Psoas muscle (tissue), 8 donors: ENCODE data around the gene CSK. TPM values are rescaled to one million over a fixed set of nuclear protein-coding genes. Genes with fewer than 3 reads are reported as not detected.

Source experiments
- ATAC-seq, 4 donors: fragments of 200-7000 bp; cut with Tn5 transposase; one replicate each; pipeline ENCODE4 v1.9.1; 2020; ENCODE audit warnings: moderate library complexity in 3 of 4, mild to moderate bottlenecking in 2 of 4
- DNase-seq, 2 donors: peaks; one replicate each; pipeline ENCODE4 v3.0.0-alpha.2; 2020
- H3K27ac ChIP-seq: fragments of 200-600 bp; one replicate; pipeline ENCODE4 v1.8.0; 2022
- H3K27me3 ChIP-seq, 3 donors: fragments of 200-600 bp in 1 of 3; one replicate each; pipeline versions ENCODE4 v1.6.1 to v1.8.0; 2013 to 2022; ENCODE audit warnings: low read length in 2 of 3, mild to moderate bottlenecking in 2 of 3, moderate library complexity in 1 of 3; ENCODE audit not compliant: insufficient read depth in 3 of 3
- H3K36me3 ChIP-seq, 2 donors: fragments of 200-600 bp in 1 of 2; one replicate each; pipeline versions ENCODE4 v1.6.1 to v1.8.0; 2013 to 2022; ENCODE audit warnings: low read depth in 1 of 2, mild to moderate bottlenecking in 1 of 2, moderate library complexity in 1 of 2; ENCODE audit not compliant: insufficient read depth in 1 of 2
- H3K4me1 ChIP-seq: fragments of 200-600 bp; one replicate; pipeline ENCODE4 v1.8.0; 2022
- H3K4me3 ChIP-seq: fragments of 200-600 bp; one replicate; pipeline ENCODE4 v1.8.0; 2022; ENCODE audit warnings: mild to moderate bottlenecking
- H3K9me3 ChIP-seq: fragments of 200-600 bp; one replicate; pipeline ENCODE4 v1.8.0; 2022
- WGBS, 3 donors: extraction: QIAGEN DNeasy Blood & Tissue Kit; methylation state at CpG; one replicate each; pipeline versions ENCODE4 v1.1.6 to v1.1.7; 2013; 5-methylcytosine and 5-hydroxymethylcytosine counted together
- intact Hi-C, 2 donors: fragments of 100-400 bp; cut with DNase I; formaldehyde crosslinking; loops; one replicate each; pipeline versions ENCODE4 v1.11.0 to v1.14.2; 2022
- polyA plus RNA-seq, 3 donors: library from polyadenylated mRNA; stranded (reverse); fragments of 200-250 nt; gene quantifications; one replicate each; pipeline ENCODE4 v1.2.3, GENCODE V29; 2013
- total RNA-seq, 4 donors: library from RNA; stranded (reverse); fragmentation: NEBNext Ultra II Directional in 2 of 4; extraction: Animal tissue kit (Norgen Biotek cat#: 25700) in 2 of 4; gene quantifications; one replicate each; pipeline versions ENCODE4 v1.2.1 to v1.2.4, GENCODE V29; 2021 to 2023
- TF ChIP-seq, protein P1 (sequence below): fragments of 200-600 bp; IDR thresholded peaks from one replicate; pipeline ENCODE4 v1.8.0; 2022; ENCODE audit warnings: antibody characterized with exemption
- donor health status: healthy with polysubstance abuse.
- donor health status: DM: no; HTN: no; CAD: no; lungs with moderate emphysema.
- donor health status: Bipolar disorder and iron deficiency.
- donor health status: healthy.
- donor health status: DM: yes; HTN: yes; CAD: no.
- donor health status: DM: no; HTN: no; CAD: no.
- donor health status: DM: no; HTN: no; CAD: no.
- donor health status: DM: yes; HTN: yes; CAD: no.

CSK gene
- total and polyA plus RNA-seq, 7 donors, result 12.2 to 29.6 (median 16.3) TPM

DNA sequence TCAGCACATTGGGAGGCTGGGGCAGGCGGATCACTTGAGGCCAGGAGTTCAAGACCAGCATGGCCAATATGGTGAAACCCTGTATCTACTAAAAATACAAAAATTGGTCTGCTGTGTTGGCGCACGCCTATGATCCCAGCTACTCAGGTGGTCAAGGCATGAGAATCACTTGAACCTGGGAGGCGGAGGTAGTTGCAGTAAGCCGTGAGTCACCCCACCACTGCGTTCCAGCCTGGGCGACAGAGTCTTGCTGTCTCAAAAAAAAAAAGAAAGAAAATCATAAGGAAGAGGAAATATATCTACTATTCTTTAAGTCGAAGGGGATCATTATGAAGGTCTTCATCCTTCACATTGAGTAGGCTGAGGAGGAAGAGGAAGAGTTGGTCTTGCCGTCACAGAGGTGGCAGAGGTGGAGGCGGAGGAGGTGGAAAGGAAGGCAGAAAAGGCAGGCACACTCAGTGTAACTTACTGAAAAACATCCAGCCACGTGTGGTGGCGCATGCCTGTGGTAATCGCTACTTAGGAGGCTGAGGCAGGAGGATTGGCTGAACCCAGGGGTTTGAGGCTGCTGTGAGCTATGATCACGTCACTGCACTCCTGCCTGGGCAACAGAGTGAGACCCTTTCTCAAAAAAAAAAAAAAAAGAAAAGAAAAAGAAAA, 14.2 kb downstream of the CSK start:
- Histone ChIP-seq H3K4me1 (peaks cover 34% of the 10 kb centered on the region), H3K27me3 (no peaks in the 10 kb centered on the region), H3K27ac (no peak overlapping the region), H3K4me3 (no peak overlapping the region), H3K9me3 (no peaks in the 10 kb centered on the region), H3K36me3 (peaks cover 0 to 14% of the 10 kb centered on the region in 2 donors)
- 93 to 95% (median 94%) methylated on average over 14 of the region's 14 CpGs for WGBS, 3 donors
- TF ChIP-seq, protein P1, sequence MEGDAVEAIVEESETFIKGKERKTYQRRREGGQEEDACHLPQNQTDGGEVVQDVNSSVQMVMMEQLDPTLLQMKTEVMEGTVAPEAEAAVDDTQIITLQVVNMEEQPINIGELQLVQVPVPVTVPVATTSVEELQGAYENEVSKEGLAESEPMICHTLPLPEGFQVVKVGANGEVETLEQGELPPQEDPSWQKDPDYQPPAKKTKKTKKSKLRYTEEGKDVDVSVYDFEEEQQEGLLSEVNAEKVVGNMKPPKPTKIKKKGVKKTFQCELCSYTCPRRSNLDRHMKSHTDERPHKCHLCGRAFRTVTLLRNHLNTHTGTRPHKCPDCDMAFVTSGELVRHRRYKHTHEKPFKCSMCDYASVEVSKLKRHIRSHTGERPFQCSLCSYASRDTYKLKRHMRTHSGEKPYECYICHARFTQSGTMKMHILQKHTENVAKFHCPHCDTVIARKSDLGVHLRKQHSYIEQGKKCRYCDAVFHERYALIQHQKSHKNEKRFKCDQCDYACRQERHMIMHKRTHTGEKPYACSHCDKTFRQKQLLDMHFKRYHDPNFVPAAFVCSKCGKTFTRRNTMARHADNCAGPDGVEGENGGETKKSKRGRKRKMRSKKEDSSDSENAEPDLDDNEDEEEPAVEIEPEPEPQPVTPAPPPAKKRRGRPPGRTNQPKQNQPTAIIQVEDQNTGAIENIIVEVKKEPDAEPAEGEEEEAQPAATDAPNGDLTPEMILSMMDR, result no peak
- DNase-seq, result no peak
- intact Hi-C loops, result no loop called here
- ATAC-seq, result no peak

DNA sequence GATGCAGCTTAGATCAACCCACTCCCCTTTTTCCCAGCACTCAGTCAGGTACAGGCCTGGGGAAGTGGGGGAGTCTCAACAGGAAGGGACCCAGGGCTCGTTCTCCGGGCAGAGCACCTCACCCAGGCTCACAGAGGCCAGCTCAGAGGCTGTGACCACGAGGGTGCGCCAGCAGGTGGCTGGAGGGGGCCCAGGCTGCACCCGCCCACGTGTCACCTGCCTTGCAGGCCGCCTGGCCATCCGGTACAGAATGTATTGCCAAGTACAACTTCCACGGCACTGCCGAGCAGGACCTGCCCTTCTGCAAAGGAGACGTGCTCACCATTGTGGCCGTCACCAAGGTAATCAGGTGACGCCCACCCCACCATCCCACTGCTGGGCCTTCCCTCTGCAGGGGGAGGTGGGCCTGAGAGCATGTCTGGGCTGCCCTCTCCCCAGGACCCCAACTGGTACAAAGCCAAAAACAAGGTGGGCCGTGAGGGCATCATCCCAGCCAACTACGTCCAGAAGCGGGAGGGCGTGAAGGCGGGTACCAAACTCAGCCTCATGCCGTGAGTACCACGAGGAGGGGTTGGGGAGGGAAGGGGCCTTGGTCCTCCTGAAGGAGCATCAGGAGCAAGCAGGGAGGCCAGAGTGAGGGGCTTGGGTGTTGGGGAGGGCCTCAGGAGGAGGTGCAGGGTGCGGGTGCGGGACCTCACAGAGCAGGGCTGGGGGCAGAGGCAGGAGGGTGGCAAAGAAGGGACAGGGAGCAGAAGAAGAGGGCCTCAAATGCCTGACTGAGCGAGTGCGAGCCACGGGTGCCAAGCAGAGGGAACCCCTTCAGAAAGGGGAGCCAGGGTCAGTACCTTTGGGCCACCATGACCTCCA, 16.7 kb downstream of the CSK start:
- peaks cover 3 to 39% of the 10 kb centered on the region in 2 donors for H3K36me3 ChIP-seq
- peak; percentile 83 to 88 (median 88) for ATAC-seq
- TF ChIP-seq, protein P1, result peak; percentile 26
- H3K27me3 ChIP-seq, result no peaks in the 10 kb centered on the region
- peaks cover 21% of the 10 kb centered on the region for H3K4me1 ChIP-seq
- H3K4me3 ChIP-seq, result no peak overlapping the region
- H3K27ac ChIP-seq, result peak overlapping the region; percentile 65
- WGBS, 3 donors, result 61 to 72% (median 61%) methylated on average over 21 to 25 of the region's 25 CpGs
- DNase-seq, result peak; percentile 51 to 85
- intact Hi-C loops, result no loop called here
- no peaks in the 10 kb centered on the region for H3K9me3 ChIP-seq

DNA sequence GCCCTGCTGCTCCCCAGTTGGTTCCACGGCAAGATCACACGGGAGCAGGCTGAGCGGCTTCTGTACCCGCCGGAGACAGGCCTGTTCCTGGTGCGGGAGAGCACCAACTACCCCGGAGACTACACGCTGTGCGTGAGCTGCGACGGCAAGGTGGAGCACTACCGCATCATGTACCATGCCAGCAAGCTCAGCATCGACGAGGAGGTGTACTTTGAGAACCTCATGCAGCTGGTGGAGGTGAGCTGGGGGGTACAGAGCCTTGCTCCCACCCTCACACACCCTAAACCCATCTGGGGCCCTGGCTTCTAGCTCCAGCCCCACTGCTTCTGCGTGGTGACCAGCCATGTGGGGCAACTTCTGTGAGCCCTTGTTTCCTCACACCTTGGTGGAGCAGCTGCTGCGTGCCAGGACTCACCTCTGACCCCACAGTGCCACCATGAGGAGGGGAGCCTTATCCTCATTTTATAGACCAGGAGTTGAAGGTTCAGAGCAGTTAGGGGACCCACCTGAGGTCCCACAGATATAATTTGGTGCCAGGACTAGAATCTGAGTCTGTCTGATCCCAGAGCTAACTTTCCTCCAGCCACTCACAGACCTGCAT, 17.5 kb downstream of the CSK start:
- WGBS, 3 donors, result 86 to 93% (median 91%) methylated on average over 16 of the region's 16 CpGs
- H3K36me3 ChIP-seq, result peaks cover 4 to 47% of the 10 kb centered on the region in 2 donors
- H3K9me3 ChIP-seq, result no peaks in the 10 kb centered on the region
- TF ChIP-seq, protein P1, result no peak
- peaks cover 21% of the 10 kb centered on the region for H3K4me1 ChIP-seq
- ATAC-seq, result peak in 3 of 4 donors; percentile 4 to 34 (median 26)
- H3K27me3 ChIP-seq, result no peaks in the 10 kb centered on the region
- no peak overlapping the region for H3K4me3 ChIP-seq
- DNase-seq, result no peak
- intact Hi-C loops, result no loop called here
- H3K27ac ChIP-seq, result peak overlapping the region; percentile 65

DNA sequence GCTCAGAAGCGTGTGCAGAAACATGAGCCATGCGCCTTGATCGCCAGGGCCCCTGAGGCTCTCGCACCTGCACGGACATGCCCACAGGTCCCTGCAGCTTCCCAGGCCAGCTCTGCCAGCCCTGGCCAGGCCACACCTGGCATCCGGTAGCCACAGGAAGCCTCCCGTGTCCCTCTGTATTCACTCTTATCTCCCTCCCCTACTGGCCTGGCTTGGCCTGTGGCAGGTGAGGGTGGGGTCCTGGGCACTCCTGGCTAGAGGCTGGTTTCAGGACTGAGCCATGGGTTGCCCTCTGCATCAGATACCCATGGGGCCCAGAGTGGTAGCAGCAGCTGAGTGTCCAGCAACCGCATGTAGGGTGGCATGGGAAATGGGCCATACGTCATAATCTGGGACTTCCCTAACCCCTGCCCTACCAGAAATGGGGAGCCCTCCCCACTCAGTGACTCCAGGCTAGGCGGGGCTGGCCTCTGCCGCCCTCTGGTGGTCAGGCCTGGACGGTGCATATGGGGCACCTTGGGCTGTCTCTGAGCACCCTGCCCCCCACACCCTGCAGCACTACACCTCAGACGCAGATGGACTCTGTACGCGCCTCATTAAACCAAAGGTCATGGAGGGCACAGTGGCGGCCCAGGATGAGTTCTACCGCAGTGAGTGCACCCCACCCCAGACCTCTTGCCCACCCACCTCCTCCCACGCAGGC, 18.1 kb downstream of the CSK start:
- intact Hi-C loops, result loop anchor here (1.0 to 2.0 kb wide), 3 partner anchors 17 to 29 kb away; partner anchors contain the start of gene CSK (in 2 of the 2)
- peaks cover 21% of the 10 kb centered on the region for H3K4me1 ChIP-seq
- DNase-seq, result peak; percentile 82 to 90
- peaks cover 4 to 48% of the 10 kb centered on the region in 2 donors for H3K36me3 ChIP-seq
- 40 to 60% (median 42%) methylated on average over 16 to 18 of the region's 18 CpGs for WGBS, 3 donors
- no peak overlapping the region for H3K4me3 ChIP-seq
- TF ChIP-seq, protein P1, result peak; percentile 97
- H3K27me3 ChIP-seq, result no peaks in the 10 kb centered on the region
- H3K9me3 ChIP-seq, result no peaks in the 10 kb centered on the region
- peak; percentile 87 to 90 (median 87) for ATAC-seq
- peak overlapping the region; percentile 65 for H3K27ac ChIP-seq
